Measurements from ENCODE around the gene RB1.
"Not testable (repeated sequence)": the region's sequence is repeated elsewhere in the genome, so short reads cannot be mapped to it uniquely, and the experiment has no call there.

Gene RB1

DNA sequence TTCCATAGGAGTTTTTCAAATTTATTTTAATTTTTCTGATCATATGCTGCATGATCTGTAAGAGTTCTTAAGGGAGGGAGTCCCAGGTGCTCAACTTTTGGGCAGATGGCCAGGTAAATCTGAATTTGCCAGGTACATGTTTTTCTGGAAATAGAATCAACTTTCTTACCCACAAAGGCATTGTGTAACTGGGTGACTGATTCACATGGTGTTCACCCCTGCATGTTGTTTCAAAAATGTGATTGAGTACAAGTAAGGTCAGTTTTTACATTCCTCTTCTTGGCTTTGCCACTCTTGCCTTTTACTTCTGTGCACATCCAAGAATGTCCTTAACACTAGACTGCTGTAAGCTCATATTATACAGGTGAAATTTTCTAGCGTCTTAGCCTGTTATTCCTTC is 30.4 kb downstream of the RB1 start:
- no peak for DNase-seq (ENCODE audit: low read depth)
- TF ChIP-seq POLR2A (IDR thresholded peaks at IDR 0.05; ENCODE audit: extremely low read depth, insufficient read length) (no peak), CTCF (IDR thresholded peaks at IDR 0.05; ENCODE audit: low read depth, low read length) (no peak), MYC (IDR thresholded peaks at IDR 0.05; ENCODE audit: low read depth, low read length) (no peak), MAX (IDR thresholded peaks at IDR 0.05; ENCODE audit: low read depth, low read length) (no peak)
- H3K4me3 ChIP-seq (ENCODE audit: low read depth, low read length), result no peak overlapping the region

GRCh38 chr13:48334534-48335127 is 31.1 kb downstream of the RB1 start:
- DNase-seq (ENCODE audit: low read depth), result peak; percentile 62
- H3K4me3 ChIP-seq (ENCODE audit: low read depth, low read length), result no peak overlapping the region
- peak; percentile 32 for TF ChIP-seq CTCF (IDR thresholded peaks at IDR 0.05; ENCODE audit: low read depth, low read length)
- TF ChIP-seq POLR2A (IDR thresholded peaks at IDR 0.05; ENCODE audit: extremely low read depth, insufficient read length), result no peak
- peak; percentile 35 for TF ChIP-seq MAX (IDR thresholded peaks at IDR 0.05; ENCODE audit: low read depth, low read length)
- TF ChIP-seq MYC (IDR thresholded peaks at IDR 0.05; ENCODE audit: low read depth, low read length), result no peak

DNA sequence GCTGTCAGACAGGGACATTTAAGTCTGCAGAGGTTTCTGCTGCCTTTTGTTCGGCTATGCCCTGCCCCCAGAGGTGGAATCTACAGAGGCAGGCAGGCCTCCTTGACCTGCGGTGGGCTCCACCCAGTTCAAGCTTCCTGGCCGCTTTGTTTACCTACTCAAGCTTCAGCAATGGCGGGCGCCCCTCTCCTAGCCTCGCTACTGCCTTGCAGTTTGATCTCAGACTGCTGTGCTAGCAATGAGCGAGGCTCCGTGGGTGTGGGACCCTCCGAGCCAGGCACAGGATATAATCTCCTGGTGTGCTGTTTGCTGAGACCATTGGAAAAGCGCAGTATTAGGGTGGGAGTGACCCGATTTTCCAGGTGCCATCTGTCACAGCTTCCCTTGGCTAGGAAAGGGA is 35.6 kb downstream of the RB1 start:
- not testable (repeated sequence) for DNase-seq (ENCODE audit: low read depth)

GRCh38 chr13:48344264-48344663 is 40.7 kb downstream of the RB1 start:
- no peak overlapping the region for H3K4me3 ChIP-seq (ENCODE audit: low read depth, low read length)
- TF ChIP-seq MAX (IDR thresholded peaks at IDR 0.05; ENCODE audit: low read depth, low read length) (no peak), MYC (IDR thresholded peaks at IDR 0.05; ENCODE audit: low read depth, low read length) (no peak), CTCF (IDR thresholded peaks at IDR 0.05; ENCODE audit: low read depth, low read length) (no peak)

More for the DNA sequence above, 35.6 kb downstream of the RB1 start:
- not testable (repeated sequence) for H3K4me3 ChIP-seq (ENCODE audit: low read depth, low read length)

GRCh38 chr13:48346583-48346982 is 43.0 kb downstream of the RB1 start:
- no peak overlapping the region for H3K4me3 ChIP-seq (ENCODE audit: low read depth, low read length)
- DNase-seq (ENCODE audit: low read depth), result no peak
- TF ChIP-seq MAX (IDR thresholded peaks at IDR 0.05; ENCODE audit: low read depth, low read length) (no peak), CTCF (IDR thresholded peaks at IDR 0.05; ENCODE audit: low read depth, low read length) (no peak), POLR2A (IDR thresholded peaks at IDR 0.05; ENCODE audit: extremely low read depth, insufficient read length) (no peak), MYC (IDR thresholded peaks at IDR 0.05; ENCODE audit: low read depth, low read length) (no peak)

More at GRCh38 chr13:48344264-48344663, 40.7 kb downstream of the RB1 start:
- no peak for DNase-seq (ENCODE audit: low read depth)

DNA sequence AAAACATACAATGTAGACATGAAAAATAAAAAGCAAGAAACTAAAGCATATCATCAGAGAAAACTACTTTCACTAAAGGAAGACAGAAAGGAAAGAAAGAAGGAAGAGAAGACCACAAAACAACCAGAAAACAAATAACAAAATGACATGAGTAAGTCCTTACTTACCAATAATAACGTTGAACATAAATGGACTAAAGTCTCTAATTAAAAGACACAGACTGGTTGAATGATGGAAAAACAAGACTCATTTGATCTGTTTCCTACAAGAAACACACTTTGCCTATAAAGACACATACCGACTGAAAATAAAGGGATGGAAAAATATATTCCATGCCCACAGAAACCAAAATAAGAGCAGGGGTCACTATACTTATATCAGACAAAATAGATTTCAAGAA is 46.0 kb downstream of the RB1 start:
- no peak overlapping the region for H3K4me3 ChIP-seq (ENCODE audit: low read depth, low read length)
- no peak for DNase-seq (ENCODE audit: low read depth)
- TF ChIP-seq CTCF (IDR thresholded peaks at IDR 0.05; ENCODE audit: low read depth, low read length) (no peak), MAX (IDR thresholded peaks at IDR 0.05; ENCODE audit: low read depth, low read length) (no peak), POLR2A (IDR thresholded peaks at IDR 0.05; ENCODE audit: extremely low read depth, insufficient read length) (no peak), MYC (IDR thresholded peaks at IDR 0.05; ENCODE audit: low read depth, low read length) (no peak)
